CD4-positive, alpha-beta T cell treated with Interleukin-4 for 4 hours (primary cell): ENCODE measurements around the gene KIT.

Experiments
- DNase-seq: peaks from one replicate; pipeline ENCODE4 v3.0.0-alpha.2; 2020

The KIT gene

GRCh38 chr4:54750341-54750740, 92.6 kb downstream of the KIT start:
- no peak for DNase-seq

GRCh38 chr4:54754394-54754793, 96.6 kb downstream of the KIT start:
- no peak for DNase-seq

- DNase-seq = no peak
These were observed 106.7 kb downstream of the KIT start for GRCh38 chr4:54764476-54764875.

GRCh38 chr4:54767376-54767775, 109.6 kb downstream of the KIT start:
- DNase-seq = no peak

- DNase-seq = no peak
These were observed 115.3 kb downstream of the KIT start for GRCh38 chr4:54773022-54773421.

- no peak for DNase-seq
These were observed 121.3 kb downstream of the KIT start for GRCh38 chr4:54779036-54779435.

- DNase-seq = no peak
These were observed 121.9 kb downstream of the KIT start for GRCh38 chr4:54779476-54780148.

GRCh38 chr4:54780149-54780495, 122.4 kb downstream of the KIT start:
- no peak for DNase-seq

GRCh38 chr4:54781756-54782155, 124.0 kb downstream of the KIT start:
- no peak for DNase-seq

GRCh38 chr4:54783402-54784110, 125.8 kb downstream of the KIT start:
- no peak for DNase-seq

- DNase-seq = no peak
These were observed 126.5 kb downstream of the KIT start for GRCh38 chr4:54784161-54784671.
